Measurements from ENCODE around the gene CCDC137. TPM values are rescaled to one million over a fixed set of nuclear protein-coding genes. Genes with fewer than 3 reads are reported as not detected.
A peak's percentile ranks its signal among the peaks of the same experiment; 100 is the strongest.

CCDC137 gene
- total and polyA plus RNA-seq, 2 of the 13 experiments (the other 11 are each of a cell fraction or from before 2014, with no cell fraction given) = 14.6 to 39.1 TPM

GRCh38 chr17:81666342-81667191 lies at the start of gene CCDC137, which contains the start of gene OXLD1 (continued):
- TF ChIP-seq AHDC1 (CRISPR knock-in tag; IDR thresholded peaks at IDR 0.05; ENCODE audit: borderline replicate concordance) = 0 out of 2 replicates have a peak, but pooled peaks have one; percentile 1
- TF ChIP-seq AGO1 (IDR thresholded peaks at IDR 0.05; ENCODE audit: low read depth, low read length, poor library complexity, severe bottlenecking) = peak; percentile 50
- 0 out of 2 replicates have a peak, but pooled peaks have one; percentile 41 for TF ChIP-seq ISX (CRISPR knock-in tag; conservative IDR thresholded peaks at IDR 0.05)
- no peak for TF ChIP-seq ZNF615 (CRISPR knock-in tag; IDR thresholded peaks at IDR 0.05; ENCODE audit: borderline replicate concordance)
- no peak for TF ChIP-seq ZFP41 (CRISPR knock-in tag; IDR thresholded peaks at IDR 0.05; ENCODE audit: borderline replicate concordance)
- TF ChIP-seq NPAS2 (CRISPR knock-in tag; IDR thresholded peaks at IDR 0.05; ENCODE audit: borderline replicate concordance) = no peak
- TF ChIP-seq ZNF407 (CRISPR knock-in tag; IDR thresholded peaks at IDR 0.05; ENCODE audit: not compliant biosample characterization) = peak; percentile 40
- peak; percentile 91 for TF ChIP-seq ARNT2 (CRISPR knock-in tag; IDR thresholded peaks at IDR 0.05; ENCODE audit: low read depth)
- TF ChIP-seq ZNF256 (CRISPR knock-in tag; conservative IDR thresholded peaks at IDR 0.05) = 0 out of 2 replicates have a peak, but pooled peaks have one; percentile 25
- peak; percentile 94 for TF ChIP-seq ZNF780A (CRISPR knock-in tag; IDR thresholded peaks at IDR 0.05)
- peak; percentile 70; the same call in 1 of the 2 replicates for TF ChIP-seq ATF2 (CRISPR knock-in tag; IDR thresholded peaks at IDR 0.05)
